GM23248 (cell line): ENCODE results near the gene LPAR1. TPM values are rescaled to one million over a fixed set of nuclear protein-coding genes. Genes with fewer than 3 reads are reported as not detected.

Experiments used
- DNase-seq: peaks from one replicate; pipeline ENCODE4 v3.0.0-alpha.2; 2015
- H2AFZ ChIP-seq: fragments of 200-600 bp; sonication (generic); 2 replicates; pipeline ENCODE4 v1.6.1; 2016; ENCODE audit warnings: antibody characterized with exemption
- H3F3A ChIP-seq: fragments of 200-600 bp; sonication (generic); 2 replicates; pipeline ENCODE4 v1.6.1; 2016; ENCODE audit warnings: mild to moderate bottlenecking, antibody characterized with exemption, mixed run types; ENCODE audit not compliant: insufficient read depth
- H3K27ac ChIP-seq: fragments of 200-600 bp; sonication (generic); 2 replicates; pipeline ENCODE4 v1.5.1; 2016; ENCODE audit warnings: mild to moderate bottlenecking
- H3K27me3 ChIP-seq: fragments of 200-600 bp; sonication (generic); replicated peaks from 2 replicates; pipeline ENCODE4 v1.6.1; 2016; ENCODE audit warnings: mild to moderate bottlenecking; ENCODE audit not compliant: insufficient read depth
- H3K36me3 ChIP-seq: fragments of 200-600 bp; sonication (generic); 2 replicates; pipeline ENCODE4 v1.6.1; 2016; ENCODE audit warnings: low read depth, mild to moderate bottlenecking
- H3K4me1 ChIP-seq: fragments of 200-600 bp; sonication (generic); 2 replicates; pipeline ENCODE4 v1.6.1; 2016; ENCODE audit warnings: mild to moderate bottlenecking; ENCODE audit not compliant: insufficient read depth
- H3K4me2 ChIP-seq: fragments of 200-600 bp; sonication (generic); one replicate; pipeline ENCODE4 v1.6.1; 2016; ENCODE audit warnings: mild to moderate bottlenecking; ENCODE audit not compliant: unreplicated experiment
- H3K4me3 ChIP-seq: fragments of 200-600 bp; sonication (generic); 2 replicates; pipeline ENCODE4 v1.5.1; 2016; ENCODE audit warnings: mild to moderate bottlenecking
- H3K79me2 ChIP-seq: fragments of 200-600 bp; sonication (generic); 2 replicates; pipeline ENCODE4 v1.6.1; 2016; ENCODE audit warnings: mild to moderate bottlenecking; ENCODE audit not compliant: insufficient read depth
- H3K9ac ChIP-seq: fragments of 200-600 bp; sonication (generic); 2 replicates; pipeline ENCODE4 v1.6.1; 2016; ENCODE audit warnings: mild to moderate bottlenecking
- H3K9me2 ChIP-seq: fragments of 200-600 bp; sonication (generic); 2 replicates; pipeline ENCODE4 v1.6.1; 2016; ENCODE audit warnings: mixed run types, mild to moderate bottlenecking, moderate library complexity; ENCODE audit not compliant: insufficient read depth
- H3K9me3 ChIP-seq: fragments of 200-600 bp; sonication (generic); one replicate; pipeline ENCODE4 v1.6.1; 2017; ENCODE audit warnings: low read depth
- H4K20me1 ChIP-seq: fragments of 200-600 bp; sonication (generic); 2 replicates; pipeline ENCODE4 v1.6.0; 2016; ENCODE audit not compliant: insufficient read depth
- EZH2 ChIP-seq: fragments of 200-600 bp; sonication (generic); IDR thresholded peaks from 2 replicates; pipeline ENCODE4 v1.6.1; 2018; ENCODE audit warnings: antibody characterized with exemption, mild to moderate bottlenecking; ENCODE audit not compliant: insufficient read depth, poor library complexity, severe bottlenecking
- EZH2phosphoT487 ChIP-seq: fragments of 200-600 bp; sonication (generic); IDR thresholded peaks from 2 replicates; pipeline ENCODE4 v1.6.1; 2018; ENCODE audit warnings: antibody characterized with exemption, moderate library complexity, mild to moderate bottlenecking, low read depth; ENCODE audit not compliant: insufficient read depth
- WGBS, 2 experiments: methylation state at CpG; one replicate each; pipeline ENCODE4 v1.1.6; 2015 to 2017; ENCODE audit warnings: low lambda C conversion rate in 2 of 2, low coverage in 1 of 2; ENCODE audit errors: missing lambda C conversion rate in 2 of 2; 5-methylcytosine and 5-hydroxymethylcytosine counted together
- in situ Hi-C: fragments of 300-500 bp; cut with MboI; formaldehyde crosslinking; loops from 2 replicates; pipeline ENCODE4 v1.15.0; 2020
- polyA plus RNA-seq: library from polyadenylated mRNA; unstranded; fragments of >200 nt; fragmentation: Nextera tagmentation; extraction: Ambion mirVana; gene quantifications from 2 replicates; pipeline ENCODE4 v1.2.1, GENCODE V29; 2016
- total RNA-seq: library from RNA; depleted of rRNA; stranded (reverse); fragments of >200 nt; shearing (Covaris generic); gene quantifications from 2 replicates; pipeline ENCODE4 v1.2.3, GENCODE V29; 2014

LPAR1 gene
- total and polyA plus RNA-seq, 2 experiments from 2014 or later: 40.1 to 90.8 TPM

GRCh38 chr9:110900917-110901316 is 137.4 kb downstream of the LPAR1 start:
- H3K9ac ChIP-seq: 0 out of 2 replicates have a peak overlapping the region, but pooled peaks have one; percentile 10

GRCh38 chr9:110900456-110900855 is 137.8 kb downstream of the LPAR1 start:
- 0 out of 2 replicates have a peak, but pooled peaks cover 3% of the 10 kb centered on the region for H3K36me3 ChIP-seq
- WGBS, 2 experiments: 93 to 97% methylated on average over 1 of the region's 1 CpG
- H4K20me1 ChIP-seq: no peaks in the 10 kb centered on the region
- H3K4me2 ChIP-seq: peak overlapping the region; percentile 75
- 0 out of 2 replicates have a peak overlapping the region, but pooled peaks have one; percentile 10 for H3K9ac ChIP-seq
- H3K27me3 ChIP-seq: no peaks in the 10 kb centered on the region
- peaks cover 95% of the 10 kb centered on the region for H3K79me2 ChIP-seq
- in situ Hi-C loops: no loop called here
- no peaks in the 10 kb centered on the region for H3K9me3 ChIP-seq
- no peak overlapping the region for H2AFZ ChIP-seq
- no peak for TF ChIP-seq EZH2
- TF ChIP-seq EZH2phosphoT487: no peak
- peak overlapping the region; percentile 39 for H3K27ac ChIP-seq
- H3K4me3 ChIP-seq: peak overlapping the region; percentile 28
- peaks cover 42% of the 10 kb centered on the region for H3K4me1 ChIP-seq
- peak; percentile 27 for DNase-seq
- H3K9me2 ChIP-seq: no peaks in the 10 kb centered on the region
- peaks cover 26% of the 10 kb centered on the region for H3F3A ChIP-seq

More at GRCh38 chr9:110900917-110901316, 137.4 kb downstream of the LPAR1 start:
- H3K79me2 ChIP-seq: peaks cover 97% of the 10 kb centered on the region
- 0 out of 2 replicates have a peak, but pooled peaks cover 3% of the 10 kb centered on the region for H3K36me3 ChIP-seq
- 32 to 41% methylated on average over 6 of the region's 6 CpGs for WGBS, 2 experiments
- peak overlapping the region; percentile 39 for H3K27ac ChIP-seq
- TF ChIP-seq EZH2phosphoT487 (no peak), EZH2 (no peak)
- no peaks in the 10 kb centered on the region for H3K9me3 ChIP-seq
- peaks cover 42% of the 10 kb centered on the region for H3K4me1 ChIP-seq
- in situ Hi-C loops: no loop called here
- no peaks in the 10 kb centered on the region for H3K9me2 ChIP-seq
- peak; percentile 53 for DNase-seq
- H3K4me2 ChIP-seq: peak overlapping the region; percentile 75
- peak overlapping the region; percentile 28 for H3K4me3 ChIP-seq
- no peak overlapping the region for H2AFZ ChIP-seq
- no peaks in the 10 kb centered on the region for H3K27me3 ChIP-seq
- no peaks in the 10 kb centered on the region for H4K20me1 ChIP-seq
- H3F3A ChIP-seq: peaks cover 26% of the 10 kb centered on the region

- no peak overlapping the region for H2AFZ ChIP-seq
- H3K4me2 ChIP-seq: peak overlapping the region; percentile 9
- H3K9me3 ChIP-seq: no peaks in the 10 kb centered on the region
- in situ Hi-C loops: no loop called here
- H3K36me3 ChIP-seq: 0 out of 2 replicates have a peak, but pooled peaks cover 3% of the 10 kb centered on the region
- H3K79me2 ChIP-seq: peaks cover 94% of the 10 kb centered on the region
- peaks cover 26% of the 10 kb centered on the region for H3F3A ChIP-seq
- H3K4me1 ChIP-seq: peaks cover 42% of the 10 kb centered on the region
- no peak overlapping the region for H3K9ac ChIP-seq
- no peaks in the 10 kb centered on the region for H3K27me3 ChIP-seq
- DNase-seq: no peak
- no peak overlapping the region for H3K4me3 ChIP-seq
- TF ChIP-seq EZH2phosphoT487 (no peak), EZH2 (no peak)
- H3K9me2 ChIP-seq: no peaks in the 10 kb centered on the region
- WGBS, 2 experiments: 52 to 54% methylated on average over 2 of the region's 2 CpGs
- H3K27ac ChIP-seq: peak overlapping the region; percentile 38; the same call in 1 of the 2 replicates
- H4K20me1 ChIP-seq: no peaks in the 10 kb centered on the region
Measured at GRCh38 chr9:110898866-110899265, 139.4 kb downstream of the LPAR1 start.

GRCh38 chr9:110898358-110898757 is 139.9 kb downstream of the LPAR1 start:
- H3K27ac ChIP-seq: peak overlapping the region; percentile 38
- H3K4me2 ChIP-seq: peak overlapping the region; percentile 6
- H3K27me3 ChIP-seq: no peaks in the 10 kb centered on the region
- no peaks in the 10 kb centered on the region for H3K9me3 ChIP-seq
- no peak overlapping the region for H2AFZ ChIP-seq
- H3F3A ChIP-seq: peaks cover 26% of the 10 kb centered on the region
- H4K20me1 ChIP-seq: no peaks in the 10 kb centered on the region
- no peak overlapping the region for H3K4me3 ChIP-seq
- H3K4me1 ChIP-seq: peaks cover 42% of the 10 kb centered on the region
- no peak for DNase-seq
- in situ Hi-C loops: no loop called here
- WGBS, 2 experiments: 42% methylated on average over 7 of the region's 7 CpGs
- TF ChIP-seq EZH2phosphoT487 (no peak), EZH2 (no peak)
- no peak overlapping the region for H3K9ac ChIP-seq
- no peaks in the 10 kb centered on the region for H3K9me2 ChIP-seq
- H3K36me3 ChIP-seq: 0 out of 2 replicates have a peak, but pooled peaks cover 3% of the 10 kb centered on the region
- H3K79me2 ChIP-seq: peaks cover 93% of the 10 kb centered on the region
